OCI-LY3 (cell line): ENCODE data around the gene FAM53A.

Source experiments
- EZH2phosphoT487 ChIP-seq: fragments of 200-600 bp; shearing (Covaris generic); IDR thresholded peaks from 2 replicates; pipeline ENCODE4 v1.6.1; 2018; ENCODE audit warnings: antibody characterized with exemption, mixed run types, low read depth
- TF ChIP-seq, protein P1 (sequence below): fragments of 200-600, 300-600 bp; sonication (generic); IDR thresholded peaks from 2 replicates; pipeline ENCODE4 v1.5.1; 2014; ENCODE audit warnings: antibody characterized with exemption, low read length, low read depth

DNA sequence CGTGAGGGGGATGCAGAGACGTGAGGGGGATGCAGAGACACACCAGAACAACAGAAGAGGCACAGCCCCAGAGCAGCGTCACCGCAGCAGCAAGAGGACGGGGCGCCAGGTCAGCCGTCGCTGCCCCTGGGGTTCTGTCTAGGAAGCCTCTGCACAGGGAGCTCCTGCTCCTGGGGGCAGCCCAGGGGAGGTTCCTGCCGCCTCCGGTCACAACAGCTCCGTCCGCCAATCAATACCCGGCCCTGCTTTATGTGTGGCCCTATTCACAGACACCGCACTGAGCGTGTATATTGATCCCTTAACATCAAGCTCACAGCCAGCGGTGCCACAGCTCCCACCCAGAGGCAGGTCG lies 69.6 kb downstream of the FAM53A start:
- TF ChIP-seq, protein P1, sequence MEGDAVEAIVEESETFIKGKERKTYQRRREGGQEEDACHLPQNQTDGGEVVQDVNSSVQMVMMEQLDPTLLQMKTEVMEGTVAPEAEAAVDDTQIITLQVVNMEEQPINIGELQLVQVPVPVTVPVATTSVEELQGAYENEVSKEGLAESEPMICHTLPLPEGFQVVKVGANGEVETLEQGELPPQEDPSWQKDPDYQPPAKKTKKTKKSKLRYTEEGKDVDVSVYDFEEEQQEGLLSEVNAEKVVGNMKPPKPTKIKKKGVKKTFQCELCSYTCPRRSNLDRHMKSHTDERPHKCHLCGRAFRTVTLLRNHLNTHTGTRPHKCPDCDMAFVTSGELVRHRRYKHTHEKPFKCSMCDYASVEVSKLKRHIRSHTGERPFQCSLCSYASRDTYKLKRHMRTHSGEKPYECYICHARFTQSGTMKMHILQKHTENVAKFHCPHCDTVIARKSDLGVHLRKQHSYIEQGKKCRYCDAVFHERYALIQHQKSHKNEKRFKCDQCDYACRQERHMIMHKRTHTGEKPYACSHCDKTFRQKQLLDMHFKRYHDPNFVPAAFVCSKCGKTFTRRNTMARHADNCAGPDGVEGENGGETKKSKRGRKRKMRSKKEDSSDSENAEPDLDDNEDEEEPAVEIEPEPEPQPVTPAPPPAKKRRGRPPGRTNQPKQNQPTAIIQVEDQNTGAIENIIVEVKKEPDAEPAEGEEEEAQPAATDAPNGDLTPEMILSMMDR, result no peak
- TF ChIP-seq EZH2phosphoT487, result no peak
